ENCODE results near the gene TMEM42. TPM values are rescaled to one million over a fixed set of nuclear protein-coding genes. Genes with fewer than 3 reads are reported as not detected.

The TMEM42 gene
- total RNA-seq, 1 donor from 2014 or later, result 10.0 TPM

DNA sequence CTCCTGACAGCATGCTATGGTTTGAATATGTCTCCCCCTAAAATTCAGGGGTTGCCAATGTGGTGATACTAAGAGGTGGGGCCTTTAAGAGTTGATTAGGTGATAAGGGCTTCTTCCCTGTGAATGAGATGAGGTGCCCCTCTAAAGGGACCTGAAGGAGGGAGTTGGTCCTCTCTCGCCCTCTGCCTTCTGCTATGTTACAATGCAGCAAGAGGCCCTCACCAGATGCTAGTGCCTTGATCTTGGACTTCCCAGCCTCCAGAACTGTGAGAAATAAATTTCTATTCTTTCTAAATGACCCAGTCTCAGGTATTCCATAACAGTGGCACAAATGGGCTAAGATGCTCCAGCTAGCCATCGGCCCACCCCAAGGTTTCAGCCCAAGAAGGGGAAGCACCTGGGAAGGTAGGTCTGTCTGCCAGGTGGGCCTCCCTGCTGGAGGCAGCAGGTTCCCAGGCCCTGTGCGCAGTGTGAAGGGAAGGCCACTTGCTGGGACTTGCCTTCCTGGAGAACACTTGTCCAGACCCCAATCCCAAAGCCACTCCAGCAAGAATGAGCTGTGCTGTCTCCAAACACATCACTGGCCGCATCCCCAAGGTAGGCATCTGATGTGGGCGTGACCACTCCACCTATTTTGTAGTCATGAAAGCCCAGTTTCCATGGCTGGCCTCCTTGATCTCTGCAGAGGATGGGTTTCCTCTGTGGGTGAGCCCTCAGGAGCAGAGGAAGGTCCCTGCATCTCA is 21.7 kb downstream of the TMEM42 start:
- Mint-ChIP-seq H3K27ac (no peak overlapping the region), H3K9me3 (no peaks in the 10 kb centered on the region), H3K36me3 (ENCODE audit: low read depth) (no peaks in the 10 kb centered on the region), H3K27me3 (ENCODE audit: insufficient read depth) (peaks cover 13% of the 10 kb centered on the region), H3K4me3 (no peak overlapping the region), H3K4me1 (ENCODE audit: low read depth) (no peaks in the 10 kb centered on the region)
- intact Hi-C loops (cut with micrococcal nuclease), result no loop called here
- DNase-seq (ENCODE audit: low spot score), result no peak

DNA sequence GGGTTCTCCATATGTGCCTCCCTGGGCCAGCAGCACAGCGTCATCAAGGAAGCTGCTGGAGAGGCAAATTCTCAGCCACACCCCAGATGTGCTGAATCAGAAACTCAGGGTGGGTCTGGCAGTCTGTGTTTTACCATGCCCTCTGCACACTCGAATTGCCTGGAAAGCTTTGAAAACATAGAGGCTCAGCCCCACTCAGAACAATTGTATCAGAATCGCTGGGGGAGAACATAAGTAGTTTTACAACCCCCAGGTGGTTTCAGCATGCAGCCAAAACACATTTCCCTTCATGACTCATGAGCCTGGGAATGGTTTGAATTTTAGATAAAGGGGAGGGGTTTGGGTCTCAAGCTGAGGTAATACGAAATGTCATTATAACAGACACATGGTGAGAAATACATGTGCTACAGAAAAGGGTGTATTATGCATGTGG is 22.3 kb downstream of the TMEM42 start:
- Mint-ChIP-seq H3K9me3 (no peaks in the 10 kb centered on the region), H3K4me3 (no peak overlapping the region), H3K36me3 (ENCODE audit: low read depth) (no peaks in the 10 kb centered on the region), H3K27me3 (ENCODE audit: insufficient read depth) (peaks cover 13% of the 10 kb centered on the region), H3K4me1 (ENCODE audit: low read depth) (no peaks in the 10 kb centered on the region), H3K27ac (no peak overlapping the region)
- DNase-seq (ENCODE audit: low spot score), result no peak
- intact Hi-C loops (cut with micrococcal nuclease), result no loop called here

DNA sequence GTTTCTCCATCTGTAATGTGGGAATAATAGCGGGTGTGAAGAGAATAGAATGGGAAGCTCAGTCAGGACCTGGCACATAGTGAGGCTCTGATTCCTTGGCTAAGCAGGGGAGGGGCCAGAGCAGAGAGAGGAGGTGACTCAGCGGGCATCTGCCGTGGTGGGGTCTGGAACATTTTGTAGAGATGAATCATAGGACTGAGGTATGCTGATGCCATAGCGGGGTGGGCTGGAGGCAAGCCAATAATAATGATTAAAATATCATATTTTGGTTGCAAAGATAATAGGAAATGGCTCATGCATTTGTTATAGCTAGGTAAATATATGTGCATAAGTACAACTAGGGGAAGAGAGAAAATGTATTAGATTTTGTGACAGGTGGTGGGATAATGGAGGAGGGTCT is 23.9 kb downstream of the TMEM42 start:
- no peaks in the 10 kb centered on the region for H3K9me3 Mint-ChIP-seq
- peaks cover 10% of the 10 kb centered on the region for H3K27me3 Mint-ChIP-seq (ENCODE audit: insufficient read depth)
- intact Hi-C loops (cut with micrococcal nuclease), result no loop called here
- H3K27ac Mint-ChIP-seq, result no peak overlapping the region
- H3K4me1 Mint-ChIP-seq (ENCODE audit: low read depth), result no peaks in the 10 kb centered on the region
- no peak for DNase-seq (ENCODE audit: low spot score)
- no peak overlapping the region for H3K4me3 Mint-ChIP-seq
- H3K36me3 Mint-ChIP-seq (ENCODE audit: low read depth), result no peaks in the 10 kb centered on the region

DNA sequence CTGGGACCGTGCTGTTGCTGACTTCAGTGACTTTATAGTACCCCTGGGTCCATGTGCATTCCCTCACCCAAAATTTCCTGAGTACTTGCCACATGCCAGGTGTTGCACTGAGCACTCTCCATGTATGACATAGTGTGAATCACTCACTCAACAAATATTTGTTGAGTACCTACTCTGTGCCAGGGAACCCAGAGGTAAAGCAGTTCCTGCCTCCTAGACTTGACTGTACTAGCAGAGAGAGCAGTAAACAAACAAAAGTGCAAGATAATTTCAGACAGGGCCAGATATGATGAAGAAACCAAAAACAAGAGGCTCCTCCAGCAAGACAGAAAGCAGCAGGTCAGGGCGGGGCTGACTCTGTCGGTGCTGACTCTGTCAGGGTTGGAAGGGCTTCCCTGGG is 24.8 kb downstream of the TMEM42 start:
- peaks cover 13% of the 10 kb centered on the region for H3K27me3 Mint-ChIP-seq (ENCODE audit: insufficient read depth)
- no peak for DNase-seq (ENCODE audit: low spot score)
- no peaks in the 10 kb centered on the region for H3K4me1 Mint-ChIP-seq (ENCODE audit: low read depth)
- H3K36me3 Mint-ChIP-seq (ENCODE audit: low read depth), result no peaks in the 10 kb centered on the region
- H3K9me3 Mint-ChIP-seq, result no peaks in the 10 kb centered on the region
- no peak overlapping the region for H3K27ac Mint-ChIP-seq
- no peak overlapping the region for H3K4me3 Mint-ChIP-seq
- intact Hi-C loops (cut with micrococcal nuclease), result no loop called here

DNA sequence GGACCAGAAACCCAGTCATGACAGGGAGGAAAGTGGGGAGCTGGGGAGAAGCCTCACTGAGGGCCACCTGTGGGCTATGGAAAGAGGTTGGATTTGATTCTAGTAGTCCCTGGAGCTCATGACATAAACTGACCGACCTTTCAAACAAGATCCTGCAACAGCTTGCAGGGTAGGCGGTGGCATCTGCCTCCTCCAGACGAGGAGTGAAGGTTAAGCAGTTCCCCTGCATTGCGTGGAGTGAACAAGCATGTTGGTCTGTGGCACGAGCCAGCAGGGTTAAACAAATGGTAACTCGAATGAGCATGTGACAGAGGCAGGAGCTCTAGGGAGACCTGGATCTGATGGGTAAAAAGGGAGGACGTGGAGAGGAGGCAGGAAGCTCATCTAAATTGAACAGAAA is 25.4 kb downstream of the TMEM42 start:
- intact Hi-C loops (cut with micrococcal nuclease), result no loop called here
- H3K27ac Mint-ChIP-seq, result no peak overlapping the region
- no peaks in the 10 kb centered on the region for H3K9me3 Mint-ChIP-seq
- no peaks in the 10 kb centered on the region for H3K4me1 Mint-ChIP-seq (ENCODE audit: low read depth)
- H3K36me3 Mint-ChIP-seq (ENCODE audit: low read depth), result no peaks in the 10 kb centered on the region
- H3K4me3 Mint-ChIP-seq, result no peak overlapping the region
- DNase-seq (ENCODE audit: low spot score), result no peak
- H3K27me3 Mint-ChIP-seq (ENCODE audit: insufficient read depth), result peaks cover 13% of the 10 kb centered on the region

DNA sequence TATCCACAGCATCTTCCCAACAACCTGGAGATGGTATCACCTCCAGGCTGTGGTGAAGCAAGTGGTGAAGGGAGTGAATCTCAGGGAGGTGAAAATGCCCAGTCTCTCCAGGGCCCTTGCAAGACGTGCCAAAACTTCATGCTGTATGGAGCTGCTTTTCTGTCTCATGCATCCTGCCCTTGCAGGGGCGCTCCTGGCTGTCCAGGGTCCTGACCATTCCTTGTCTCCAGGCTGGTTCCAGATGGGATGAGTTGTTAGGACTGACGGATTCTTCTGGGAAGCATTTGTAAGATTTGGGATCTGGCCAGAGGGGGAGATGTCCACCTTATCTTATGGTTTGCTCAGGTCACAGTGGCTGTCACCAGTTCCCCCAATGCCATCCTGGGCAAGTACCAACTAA is 28.5 kb downstream of the TMEM42 start:
- Mint-ChIP-seq H3K4me1 (ENCODE audit: low read depth) (no peaks in the 10 kb centered on the region), H3K36me3 (ENCODE audit: low read depth) (no peaks in the 10 kb centered on the region), H3K27ac (no peak overlapping the region), H3K27me3 (ENCODE audit: insufficient read depth) (peaks cover 11% of the 10 kb centered on the region), H3K9me3 (no peaks in the 10 kb centered on the region), H3K4me3 (no peak overlapping the region)
- no peak for DNase-seq (ENCODE audit: low spot score)
- intact Hi-C loops (cut with micrococcal nuclease), result no loop called here

DNA sequence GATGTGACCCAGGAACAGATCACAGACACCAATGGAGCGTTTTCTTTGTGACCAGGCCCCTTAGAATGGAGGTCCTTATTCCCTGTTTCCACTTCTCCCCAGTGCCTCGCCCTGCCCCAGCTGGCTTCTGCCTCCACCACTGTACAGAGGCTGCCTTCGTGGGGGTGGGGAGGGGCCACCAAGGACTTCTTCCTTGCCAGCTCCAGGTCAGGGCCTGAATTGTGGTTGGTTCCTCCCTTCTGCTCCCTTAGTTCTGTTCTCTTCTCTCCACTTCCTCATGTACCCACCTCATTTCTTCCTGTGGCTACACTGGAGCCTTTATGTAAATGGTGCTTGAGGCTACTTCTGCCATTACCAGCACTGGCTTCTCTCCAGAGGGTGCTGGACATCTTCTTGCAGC is 29.1 kb downstream of the TMEM42 start:
- no peaks in the 10 kb centered on the region for H3K36me3 Mint-ChIP-seq (ENCODE audit: low read depth)
- no peaks in the 10 kb centered on the region for H3K9me3 Mint-ChIP-seq
- no peaks in the 10 kb centered on the region for H3K4me1 Mint-ChIP-seq (ENCODE audit: low read depth)
- intact Hi-C loops (cut with micrococcal nuclease), result no loop called here
- H3K4me3 Mint-ChIP-seq, result no peak overlapping the region
- H3K27me3 Mint-ChIP-seq (ENCODE audit: insufficient read depth), result peaks cover 7% of the 10 kb centered on the region
- H3K27ac Mint-ChIP-seq, result no peak overlapping the region
- no peak for DNase-seq (ENCODE audit: low spot score)

DNA sequence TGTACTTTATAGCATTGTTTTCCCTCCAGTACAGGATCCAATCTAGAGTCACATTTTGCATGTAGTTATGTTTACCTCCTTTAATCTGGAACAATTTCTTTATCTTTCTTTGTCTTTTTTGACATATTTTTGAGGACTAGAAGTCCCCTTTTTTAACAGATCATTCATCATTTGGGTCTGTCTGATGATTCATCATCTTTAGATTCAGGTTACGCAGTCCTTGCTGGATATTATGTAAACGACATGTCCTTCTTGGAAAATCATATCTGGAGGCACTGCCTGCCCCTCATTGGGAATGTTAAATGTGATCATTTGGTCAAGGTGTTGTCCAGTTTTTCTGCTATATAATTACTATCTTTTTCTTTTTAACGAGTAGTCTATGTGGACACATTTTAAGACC is 31.0 kb downstream of the TMEM42 start:
- Mint-ChIP-seq H3K4me1 (ENCODE audit: low read depth) (no peaks in the 10 kb centered on the region), H3K36me3 (ENCODE audit: low read depth) (no peaks in the 10 kb centered on the region), H3K4me3 (no peak overlapping the region)

DNA sequence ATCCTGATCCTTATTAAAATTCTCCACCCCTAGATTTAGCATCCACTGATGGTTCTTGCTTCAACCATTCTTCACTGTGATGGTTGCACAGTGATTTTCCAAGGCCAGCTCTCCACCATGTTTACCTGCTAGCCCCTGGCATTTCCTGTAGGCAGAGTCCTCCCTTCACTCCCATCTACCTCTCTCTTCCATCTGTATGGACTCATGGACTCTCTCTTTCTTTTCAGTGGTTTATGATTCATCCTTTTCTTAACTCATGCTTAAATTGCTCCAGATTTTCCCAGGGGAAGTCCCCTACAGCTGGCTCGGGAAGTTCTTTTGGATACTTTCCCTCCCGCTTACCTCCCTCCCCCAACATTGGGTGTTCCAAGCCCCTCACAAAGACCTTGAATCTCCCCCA is 31.4 kb downstream of the TMEM42 start:
- H3K4me1 Mint-ChIP-seq (ENCODE audit: low read depth), result no peaks in the 10 kb centered on the region
- no peak overlapping the region for H3K4me3 Mint-ChIP-seq
- intact Hi-C loops (cut with micrococcal nuclease), result no loop called here
- H3K9me3 Mint-ChIP-seq, result no peaks in the 10 kb centered on the region
- no peak for DNase-seq (ENCODE audit: low spot score)
- H3K36me3 Mint-ChIP-seq (ENCODE audit: low read depth), result no peaks in the 10 kb centered on the region
- H3K27me3 Mint-ChIP-seq (ENCODE audit: insufficient read depth), result peaks cover 3% of the 10 kb centered on the region
- H3K27ac Mint-ChIP-seq, result no peak overlapping the region

More for the DNA sequence above, 31.0 kb downstream of the TMEM42 start:
- no peak for DNase-seq (ENCODE audit: low spot score)
- peaks cover 3% of the 10 kb centered on the region for H3K27me3 Mint-ChIP-seq (ENCODE audit: insufficient read depth)
- no peak overlapping the region for H3K27ac Mint-ChIP-seq
- intact Hi-C loops (cut with micrococcal nuclease), result no loop called here
- H3K9me3 Mint-ChIP-seq, result no peaks in the 10 kb centered on the region

DNA sequence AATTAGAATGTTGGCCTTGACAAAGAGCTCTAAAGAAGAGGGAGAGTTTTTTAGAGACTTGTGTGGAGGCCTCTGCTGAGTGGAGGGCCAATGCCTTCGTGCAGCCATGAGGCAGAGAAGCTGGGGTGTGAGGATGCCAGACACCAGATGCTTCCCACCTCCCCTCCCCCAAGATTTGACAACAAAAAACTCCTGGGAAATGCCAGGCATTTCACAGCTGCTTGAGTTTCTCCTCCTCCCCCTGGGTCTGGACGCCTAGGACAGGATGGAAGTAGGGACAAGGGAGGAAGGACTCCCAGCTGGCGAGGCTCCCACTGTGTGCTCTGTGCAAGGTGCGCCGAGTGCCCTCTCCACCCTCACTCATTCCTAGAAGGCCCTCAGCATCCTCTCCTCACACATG is 32.8 kb downstream of the TMEM42 start:
- no peaks in the 10 kb centered on the region for H3K9me3 Mint-ChIP-seq
- no peaks in the 10 kb centered on the region for H3K36me3 Mint-ChIP-seq (ENCODE audit: low read depth)
- DNase-seq (ENCODE audit: low spot score), result no peak
- peaks cover 3% of the 10 kb centered on the region for H3K27me3 Mint-ChIP-seq (ENCODE audit: insufficient read depth)
- H3K4me3 Mint-ChIP-seq, result no peak overlapping the region
- H3K4me1 Mint-ChIP-seq (ENCODE audit: low read depth), result no peaks in the 10 kb centered on the region
- intact Hi-C loops (cut with micrococcal nuclease), result no loop called here
- H3K27ac Mint-ChIP-seq, result no peak overlapping the region

DNA sequence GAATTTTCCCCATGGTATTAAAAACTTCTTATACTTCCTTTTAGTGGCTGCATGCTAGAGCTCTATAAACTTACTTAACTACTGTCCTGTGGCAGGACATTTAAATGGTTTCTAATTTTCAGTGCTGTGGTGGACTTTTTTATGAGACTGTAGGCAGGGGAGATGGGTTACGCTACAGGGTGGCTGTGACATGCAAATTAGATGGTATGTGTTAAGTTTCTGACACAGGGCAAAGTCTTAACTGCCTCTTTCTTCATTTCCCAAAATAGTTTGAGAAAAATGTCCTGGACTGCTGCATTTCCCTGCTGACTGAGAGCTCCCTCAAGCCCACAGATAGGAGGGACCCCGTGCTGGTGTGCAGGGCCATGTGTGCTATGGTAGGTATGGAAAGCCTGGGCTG is 34.7 kb downstream of the TMEM42 start:
- intact Hi-C loops (cut with micrococcal nuclease), result no loop called here
- no peak overlapping the region for H3K27ac Mint-ChIP-seq
- no peak for DNase-seq (ENCODE audit: low spot score)
- H3K9me3 Mint-ChIP-seq, result no peaks in the 10 kb centered on the region
- no peaks in the 10 kb centered on the region for H3K4me1 Mint-ChIP-seq (ENCODE audit: low read depth)
- no peaks in the 10 kb centered on the region for H3K36me3 Mint-ChIP-seq (ENCODE audit: low read depth)
- no peaks in the 10 kb centered on the region for H3K27me3 Mint-ChIP-seq (ENCODE audit: insufficient read depth)
- H3K4me3 Mint-ChIP-seq, result no peak overlapping the region

DNA sequence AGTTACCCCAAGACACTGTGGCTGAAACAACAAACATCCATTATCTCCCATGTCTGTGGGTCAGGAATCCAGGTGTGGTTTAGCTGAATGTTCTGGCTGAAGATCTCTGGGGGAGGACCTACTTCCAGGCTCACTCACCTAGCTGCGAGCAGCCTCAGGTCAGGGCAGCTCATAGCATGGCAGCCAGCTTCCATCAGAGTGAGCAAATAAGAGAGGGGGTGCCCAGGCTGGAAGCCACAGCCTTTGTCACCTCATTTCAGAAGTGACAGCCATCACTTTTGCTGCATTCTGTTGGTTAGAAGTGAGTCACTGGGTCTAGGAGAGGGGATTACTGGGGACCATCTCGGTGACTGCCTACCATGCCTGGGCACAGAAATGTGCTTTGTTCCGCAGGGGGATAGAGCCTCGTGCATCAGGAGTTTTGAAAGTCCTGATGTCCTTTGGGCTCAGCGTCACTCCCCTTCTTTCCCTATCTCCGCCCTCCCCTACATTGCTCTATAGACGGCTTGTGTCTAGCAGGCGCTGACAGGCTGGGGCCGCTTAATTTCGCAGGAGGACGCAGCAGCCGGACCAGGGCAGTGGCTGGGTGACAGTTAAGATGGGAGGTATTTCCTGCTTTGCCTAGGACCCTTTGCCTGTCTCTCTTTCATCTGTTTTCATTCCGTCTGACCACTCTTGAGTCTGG is 38.1 kb downstream of the TMEM42 start:
- Mint-ChIP-seq H3K27ac (no peak overlapping the region), H3K36me3 (ENCODE audit: low read depth) (no peaks in the 10 kb centered on the region), H3K9me3 (no peaks in the 10 kb centered on the region), H3K27me3 (ENCODE audit: insufficient read depth) (no peaks in the 10 kb centered on the region), H3K4me1 (ENCODE audit: low read depth) (no peaks in the 10 kb centered on the region), H3K4me3 (no peak overlapping the region)
- no peak for DNase-seq (ENCODE audit: low spot score)
- intact Hi-C loops (cut with micrococcal nuclease), result no loop called here

DNA sequence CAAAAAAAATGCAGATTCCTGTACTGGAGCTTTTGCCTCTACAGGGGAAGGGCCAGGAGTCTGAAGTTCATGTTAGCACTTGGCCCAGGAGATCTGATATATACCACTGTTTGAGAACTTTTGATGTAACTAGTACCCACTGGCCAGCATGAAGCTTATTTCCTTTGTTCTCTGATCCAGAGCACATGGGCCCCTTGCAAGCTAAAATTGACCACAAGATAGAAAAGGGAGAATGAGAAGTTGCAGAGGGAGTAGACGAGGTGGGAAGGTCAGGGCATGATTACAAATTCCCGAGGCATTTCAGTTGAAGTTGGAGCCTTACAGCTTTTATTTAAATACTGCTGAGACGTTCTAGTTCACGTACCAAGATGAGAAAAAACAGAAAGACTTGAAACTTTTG is 40.9 kb downstream of the TMEM42 start:
- no peak overlapping the region for H3K4me3 Mint-ChIP-seq
- H3K36me3 Mint-ChIP-seq (ENCODE audit: low read depth), result no peaks in the 10 kb centered on the region

More for the DNA sequence above, 40.9 kb downstream of the TMEM42 start:
- H3K27ac Mint-ChIP-seq, result no peak overlapping the region
- intact Hi-C loops (cut with micrococcal nuclease), result no loop called here
- H3K4me1 Mint-ChIP-seq (ENCODE audit: low read depth), result no peaks in the 10 kb centered on the region
- DNase-seq (ENCODE audit: low spot score), result no peak
- H3K27me3 Mint-ChIP-seq (ENCODE audit: insufficient read depth), result no peaks in the 10 kb centered on the region
- no peaks in the 10 kb centered on the region for H3K9me3 Mint-ChIP-seq

Data from activated T-helper 1 cell treated with anti-CD3 and anti-CD28 coated beads, Interleukin-12 subunit alpha, Interleukin-12 subunit beta, Interleukin-2, Interleukin-4 antibody, amounts not matched to agents 30 ng/mL and 10 ng/mL and 1 ng/mL, durations not matched to agents 14 hours and 24 hours and 36 hours (primary cell).